Middle frontal gyrus (tissue), 1 donor: ENCODE results near the gene PSMD1.
"Not testable (repeated sequence)": the region's sequence is repeated elsewhere in the genome, so short reads cannot be mapped to it uniquely, and the experiment has no call there.

Experiments
- DNase-seq: peaks from one replicate; pipeline ENCODE4 v3.0.0-alpha.2; 2015; ENCODE audit warnings: low spot score; ENCODE audit errors: extremely low spot score

PSMD1 gene

GRCh38 chr2:231052494-231053451 lies 3.9 kb upstream of the PSMD1 start:
- peak; percentile 78 for DNase-seq

- no peak for DNase-seq
Measured at GRCh38 chr2:231053846-231054245, 2.8 kb upstream of the PSMD1 start.

- no peak for DNase-seq
Measured at GRCh38 chr2:231057590-231057989, 923 bp downstream of the PSMD1 start.

DNA sequence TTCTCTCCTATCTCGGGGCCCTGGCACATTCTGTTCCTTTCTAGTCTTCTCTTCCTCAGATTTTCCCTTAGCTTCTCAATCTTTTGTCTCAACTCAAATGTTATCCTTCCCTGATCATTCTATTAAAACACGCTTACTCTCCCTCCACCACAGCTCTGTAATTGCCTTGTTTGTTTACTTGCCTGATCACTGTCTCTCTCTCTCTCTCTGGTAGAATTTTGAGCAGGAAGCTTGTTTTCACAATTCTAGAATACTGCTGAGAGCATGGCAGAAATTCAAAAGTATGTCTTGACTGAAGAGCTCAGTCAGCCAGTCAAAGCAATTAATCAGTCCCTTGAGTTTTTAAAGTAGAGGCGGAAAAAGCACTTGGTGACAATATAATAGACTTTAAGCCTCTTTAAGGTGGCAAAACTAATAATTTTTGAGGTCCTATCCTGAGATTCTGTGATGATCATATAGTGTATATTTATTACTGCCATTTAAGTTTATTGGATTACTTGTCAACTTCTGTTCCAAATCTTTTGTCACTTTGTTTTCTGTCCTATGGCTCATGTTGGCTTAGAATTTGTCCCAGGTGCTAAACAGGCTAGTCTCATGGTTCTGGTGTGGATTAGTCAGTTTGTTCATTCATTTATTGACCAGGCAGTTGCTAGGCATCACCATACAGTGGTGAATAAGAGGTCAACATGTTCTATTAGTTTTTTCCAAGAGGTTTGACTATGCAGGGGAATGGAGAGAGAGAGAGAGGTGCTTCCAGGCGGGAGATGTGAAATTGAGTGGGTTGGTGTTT lies 2.3 kb downstream of the PSMD1 start:
- no peak for DNase-seq

DNA sequence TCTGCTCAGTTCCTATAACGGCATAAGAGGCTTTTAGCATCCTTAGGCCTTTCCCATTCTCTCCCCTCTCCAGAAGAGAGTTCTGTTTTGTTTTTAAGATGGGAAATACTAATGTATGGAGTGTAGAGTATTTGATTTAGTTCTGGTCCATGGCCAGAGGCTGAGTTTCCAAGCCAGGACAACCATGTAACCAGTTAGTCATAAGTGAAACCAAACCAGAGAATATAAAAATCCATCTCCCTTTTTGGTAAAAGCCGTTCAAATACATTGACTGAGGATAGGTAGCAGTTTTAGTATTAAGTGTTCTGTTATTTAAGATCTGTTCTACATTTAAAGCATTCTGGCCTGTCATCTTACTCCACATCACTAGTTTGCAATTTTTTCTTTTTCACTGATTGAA lies 3.1 kb downstream of the PSMD1 start:
- DNase-seq: no peak

- DNase-seq: no peak
Measured at GRCh38 chr2:231062776-231063175, 6.1 kb downstream of the PSMD1 start.

DNA sequence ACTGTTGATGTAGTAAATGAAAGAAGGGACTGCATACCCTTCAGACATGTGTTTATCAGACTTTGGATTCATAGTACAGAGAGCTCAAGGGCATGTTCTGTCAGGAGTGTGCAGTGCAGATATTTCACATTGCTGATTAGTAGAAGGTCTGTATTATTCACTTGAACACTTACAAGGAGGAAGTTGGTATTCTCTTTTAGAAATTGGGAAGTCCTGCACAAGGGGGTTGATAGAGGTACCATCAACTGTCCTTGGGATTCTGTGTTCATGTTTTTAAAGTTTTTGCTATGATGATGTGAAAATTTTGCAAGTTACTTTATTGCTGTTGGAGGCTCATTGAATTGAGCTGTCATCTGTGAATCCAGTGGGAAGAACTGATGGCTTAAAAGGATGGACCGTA lies 6.7 kb downstream of the PSMD1 start:
- DNase-seq: no peak

- no peak for DNase-seq
Measured at GRCh38 chr2:231065966-231066365, 9.3 kb downstream of the PSMD1 start.

- not testable (repeated sequence) for DNase-seq
Measured at GRCh38 chr2:231067531-231067930, 10.9 kb downstream of the PSMD1 start.

GRCh38 chr2:231068525-231069222 lies 12.0 kb downstream of the PSMD1 start:
- no peak for DNase-seq

DNA sequence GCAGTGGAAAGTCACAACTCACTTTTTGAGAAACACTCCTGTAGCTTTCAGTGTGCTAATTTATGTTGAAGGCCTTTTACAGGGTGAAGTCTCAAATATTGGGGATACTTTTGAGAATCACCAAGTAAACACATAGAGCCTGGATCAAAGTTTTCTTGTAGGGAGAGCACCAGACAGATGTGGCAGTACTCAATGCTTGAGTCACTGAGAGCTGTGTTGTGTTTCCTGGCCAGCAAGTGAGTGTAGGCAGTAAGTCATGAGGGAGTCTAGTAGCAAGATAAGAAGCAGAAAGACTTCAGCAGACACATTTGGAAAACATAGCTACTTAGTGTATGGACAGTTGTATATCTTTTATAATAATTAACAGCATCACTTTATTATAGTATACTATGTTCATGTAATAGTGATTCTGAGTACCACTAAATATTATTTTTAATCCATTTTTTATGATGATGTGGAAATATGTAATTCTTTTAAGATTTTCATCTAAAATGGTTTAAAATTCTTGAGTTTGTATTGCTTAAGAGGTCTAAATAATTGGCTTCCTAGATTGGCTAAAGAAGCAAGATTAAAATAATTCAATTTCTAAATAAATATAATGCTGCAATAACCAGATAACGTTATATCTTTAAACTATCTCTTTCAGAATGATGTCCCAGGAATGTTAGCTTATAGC lies 12.8 kb downstream of the PSMD1 start:
- DNase-seq: no peak

GRCh38 chr2:231084565-231084964 lies 27.9 kb downstream of the PSMD1 start:
- DNase-seq: no peak

- no peak for DNase-seq
Measured at GRCh38 chr2:231088754-231089153, 32.1 kb downstream of the PSMD1 start.

- no peak for DNase-seq
Measured at GRCh38 chr2:231093933-231094332, 37.3 kb downstream of the PSMD1 start.

DNA sequence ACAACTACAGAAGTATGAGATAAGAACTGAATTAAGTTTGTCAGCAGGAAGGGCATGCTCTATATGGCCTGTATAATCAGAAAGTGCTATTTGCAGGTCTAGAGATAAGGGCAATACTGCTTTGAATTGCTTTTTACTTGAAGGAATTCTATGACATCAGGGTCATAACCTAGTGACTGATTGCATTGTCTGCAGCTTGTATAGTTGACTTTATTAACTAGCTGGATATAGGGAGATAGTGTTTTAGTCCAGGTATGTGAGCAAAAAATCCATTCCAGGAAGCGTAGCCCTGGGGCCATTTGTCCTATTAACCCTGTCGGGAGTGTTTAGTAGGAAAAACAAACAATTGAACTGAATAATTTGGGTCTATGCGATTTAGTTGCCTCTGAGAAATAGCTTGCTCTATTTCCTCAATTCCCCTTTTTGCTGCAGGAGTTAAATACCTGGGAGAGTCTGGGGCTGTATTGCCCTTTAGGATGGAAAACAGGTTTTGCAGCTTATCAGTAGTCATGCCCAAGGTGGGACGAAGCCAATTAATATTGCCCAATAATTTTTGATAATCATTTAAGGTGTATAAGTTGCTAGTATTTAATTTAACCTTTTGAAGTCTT lies 38.2 kb downstream of the PSMD1 start:
- DNase-seq: no peak

DNA sequence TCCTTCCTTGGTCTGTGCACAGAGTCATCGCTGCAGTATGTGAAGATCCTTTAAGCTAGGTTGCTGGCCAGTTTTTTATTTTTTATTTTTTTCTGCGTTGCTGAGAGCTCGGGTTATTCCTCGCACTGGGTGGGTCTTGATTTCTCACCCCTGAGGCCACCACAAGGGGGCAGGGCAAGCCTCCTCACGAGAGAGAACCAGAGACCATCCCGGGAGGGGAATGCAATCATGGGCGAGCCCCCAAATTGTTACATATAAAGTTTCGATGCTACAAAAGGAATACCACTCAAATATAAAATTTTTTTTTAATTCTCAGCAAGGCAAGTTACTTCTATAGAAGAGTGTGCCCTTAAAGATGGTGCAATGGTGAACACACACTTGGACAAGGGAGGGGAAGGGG lies 43.3 kb downstream of the PSMD1 start:
- no peak for DNase-seq

DNA sequence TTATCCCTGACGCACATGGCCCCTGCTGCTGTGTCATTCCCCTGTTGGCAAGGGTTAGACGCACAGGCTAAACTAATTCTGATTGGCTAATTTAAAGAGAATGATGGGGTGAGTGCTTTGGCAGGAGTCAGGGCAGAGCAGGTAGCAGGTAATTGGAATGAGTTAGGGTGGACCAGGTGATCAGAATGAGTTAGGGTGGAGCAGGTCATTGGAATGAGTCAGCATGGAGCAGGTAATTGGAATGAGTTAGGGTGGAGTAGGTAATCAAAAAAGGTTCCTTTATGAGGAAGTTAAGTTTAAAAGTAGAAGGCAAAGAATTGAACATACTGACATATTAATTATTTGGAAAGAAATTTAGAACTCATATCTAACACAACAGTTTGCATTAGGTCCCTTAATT lies 43.7 kb downstream of the PSMD1 start:
- DNase-seq: not testable (repeated sequence)

DNA sequence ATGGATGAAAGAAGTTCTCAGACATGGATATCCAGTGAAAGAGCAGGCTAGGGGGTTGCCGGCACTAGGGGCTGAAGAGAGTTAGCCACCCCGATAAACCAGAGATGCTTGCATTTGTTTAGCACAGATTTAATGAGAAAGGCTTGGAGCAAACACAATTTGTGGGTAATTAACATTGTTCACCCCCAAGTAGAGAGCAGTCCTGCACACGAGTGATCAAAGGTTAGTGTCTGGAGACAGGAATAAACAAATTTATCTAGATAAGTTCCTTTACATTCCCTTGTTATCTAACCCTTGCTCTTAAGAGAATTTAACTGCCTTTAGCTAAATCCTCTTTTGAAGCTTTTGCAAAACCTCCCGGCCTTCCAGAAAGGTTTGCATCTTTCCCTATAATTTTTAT lies 44.3 kb downstream of the PSMD1 start:
- DNase-seq: no peak

GRCh38 chr2:231102772-231103171 lies 46.1 kb downstream of the PSMD1 start:
- no peak for DNase-seq

DNA sequence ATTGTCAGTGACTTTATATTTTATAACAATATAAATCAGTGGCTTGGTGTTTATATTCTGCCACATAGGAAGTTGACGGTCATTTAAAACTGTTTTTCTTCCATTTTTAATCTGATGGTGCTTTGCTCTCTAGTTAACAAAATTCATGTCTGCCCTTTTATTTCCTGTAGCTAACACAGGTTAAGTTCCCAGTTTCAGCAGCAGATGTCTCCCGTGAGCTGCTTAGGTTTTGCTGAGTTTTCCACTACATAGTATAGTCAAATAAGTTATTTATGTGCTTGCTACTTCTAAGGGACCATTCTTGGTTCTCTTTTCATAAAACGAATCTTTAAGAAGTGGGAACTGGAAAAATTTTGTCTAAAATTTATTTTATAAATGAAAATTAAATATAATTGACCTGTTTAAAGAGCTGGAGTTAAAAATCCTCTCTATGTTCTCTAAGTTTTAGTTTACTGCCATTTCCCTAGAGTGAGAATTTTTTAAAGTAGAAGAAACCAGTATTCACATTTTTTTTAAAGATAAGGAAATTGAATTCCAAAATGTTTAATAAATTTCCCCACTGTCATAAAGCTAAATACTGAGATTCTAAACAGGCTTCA lies 47.5 kb downstream of the PSMD1 start:
- DNase-seq: peak; percentile 58
